Breast epithelium (tissue), 3 donors: ENCODE measurements around the gene SYDE1.

Source experiments
- CTCF ChIP-seq, 3 donors: fragments of 450-650 bp; IDR thresholded peaks; one replicate each; pipeline ENCODE4 v1.5.1; 2016 to 2017; ENCODE audit warnings: antibody characterized with exemption in 3 of 3, mild to moderate bottlenecking in 3 of 3, moderate library complexity in 3 of 3
- POLR2A ChIP-seq: fragments of 450-650 bp; IDR thresholded peaks from one replicate; pipeline ENCODE4 v1.6.1; 2016; ENCODE audit warnings: antibody characterized with exemption, mild to moderate bottlenecking, moderate library complexity
- POLR2AphosphoS5 ChIP-seq, 3 donors: sonication (generic); formaldehyde crosslinking; IDR thresholded peaks; one replicate each; pipeline ENCODE4 v1.6.1; 2017; ENCODE audit warnings: antibody characterized with exemption in 3 of 3

DNA sequence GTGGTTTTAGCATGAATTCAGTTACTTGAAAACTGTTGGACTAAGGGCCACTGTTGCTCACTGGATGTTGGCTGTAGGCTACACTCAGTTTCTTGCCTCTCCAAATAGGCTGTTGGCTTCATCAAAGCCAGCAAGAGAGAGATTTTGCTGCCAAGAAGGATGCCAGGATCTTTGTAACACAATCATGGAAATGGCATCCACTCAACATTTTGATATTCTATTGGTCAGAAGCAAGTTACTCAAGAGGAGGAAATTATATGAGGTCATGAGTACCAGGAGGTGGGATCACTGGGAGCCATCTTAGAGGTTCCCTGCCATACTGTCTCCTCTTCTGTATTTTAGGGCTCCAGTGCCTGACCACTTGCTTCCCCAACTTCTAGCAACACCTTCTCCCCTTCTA lies 30.6 kb downstream of the SYDE1 start:
- TF ChIP-seq CTCF (IDR thresholded peaks at IDR 0.05) (no peak), POLR2A (no peak), POLR2AphosphoS5 (IDR thresholded peaks at IDR 0.05) (no peak)
